Spleen (tissue), 7 donors: ENCODE results near the gene PPP3CA.

Source experiments
- POLR2A ChIP-seq, 3 donors: fragments of 450-650 bp; IDR thresholded peaks; one replicate each; pipeline ENCODE4 v1.5.1; 2017; ENCODE audit warnings: antibody characterized with exemption in 3 of 3, mild to moderate bottlenecking in 1 of 3
- TF ChIP-seq, protein P1 (sequence below), 11 experiments: fragments of 200-600 bp in 7 of 11; fragments of 450-650 bp in 4 of 11; sonication (generic) in 4 of 11; IDR thresholded peaks in 8 of 11; conservative IDR thresholded peaks in 3 of 11; 1 replicate in 7 of 11; 2 replicates in 4 of 11; pipeline versions ENCODE4 v1.4.0 to v1.8.0; 2016 to 2021; ENCODE audit warnings: antibody characterized with exemption in 11 of 11, inconsistent platforms in 4 of 11, mild to moderate bottlenecking in 1 of 11
- donor health status: DM: no; HTN: no; CAD: no; lungs with moderate emphysema.
- donor health status: DM: no; HTN: no; CAD: no.
- donor health status: DM: no; HTN: no; CAD: no.

- TF ChIP-seq, protein P1, sequence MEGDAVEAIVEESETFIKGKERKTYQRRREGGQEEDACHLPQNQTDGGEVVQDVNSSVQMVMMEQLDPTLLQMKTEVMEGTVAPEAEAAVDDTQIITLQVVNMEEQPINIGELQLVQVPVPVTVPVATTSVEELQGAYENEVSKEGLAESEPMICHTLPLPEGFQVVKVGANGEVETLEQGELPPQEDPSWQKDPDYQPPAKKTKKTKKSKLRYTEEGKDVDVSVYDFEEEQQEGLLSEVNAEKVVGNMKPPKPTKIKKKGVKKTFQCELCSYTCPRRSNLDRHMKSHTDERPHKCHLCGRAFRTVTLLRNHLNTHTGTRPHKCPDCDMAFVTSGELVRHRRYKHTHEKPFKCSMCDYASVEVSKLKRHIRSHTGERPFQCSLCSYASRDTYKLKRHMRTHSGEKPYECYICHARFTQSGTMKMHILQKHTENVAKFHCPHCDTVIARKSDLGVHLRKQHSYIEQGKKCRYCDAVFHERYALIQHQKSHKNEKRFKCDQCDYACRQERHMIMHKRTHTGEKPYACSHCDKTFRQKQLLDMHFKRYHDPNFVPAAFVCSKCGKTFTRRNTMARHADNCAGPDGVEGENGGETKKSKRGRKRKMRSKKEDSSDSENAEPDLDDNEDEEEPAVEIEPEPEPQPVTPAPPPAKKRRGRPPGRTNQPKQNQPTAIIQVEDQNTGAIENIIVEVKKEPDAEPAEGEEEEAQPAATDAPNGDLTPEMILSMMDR (IDR thresholded peaks at IDR 0.05 in 8 of 11, conservative IDR thresholded peaks at IDR 0.05 in 3 of 11), result no peak
- no peak for TF ChIP-seq POLR2A (IDR thresholded peaks at IDR 0.05)
These were observed 183.4 kb downstream of the PPP3CA start for GRCh38 chr4:101163936-101164335.
